Kidney epithelial cell (primary cell): Measurements from ENCODE around the gene SRRM2. TPM values are rescaled to one million over a fixed set of nuclear protein-coding genes. Genes with fewer than 3 reads are reported as not detected.

Experiments
- DNase-seq: peaks from one replicate; pipeline ENCODE4 v3.0.0-alpha.2; 2010; ENCODE audit warnings: low read depth
- H3K27me3 ChIP-seq: 2 replicates; pipeline ENCODE4 v1.6.0; 2011; ENCODE audit warnings: low read length; ENCODE audit not compliant: control insufficient read depth, insufficient read depth
- H3K36me3 ChIP-seq: 2 replicates; pipeline ENCODE4 v1.5.1; 2011; ENCODE audit warnings: low read length; ENCODE audit not compliant: control insufficient read depth, insufficient read depth
- H3K4me3 ChIP-seq: 2 replicates; pipeline ENCODE4 v1.5.1; 2011; ENCODE audit warnings: low read depth, mild to moderate bottlenecking, control low read depth, low read length
- total RNA-seq: library from RNA; depleted of rRNA; stranded (reverse); fragments of >200 nt; gene quantifications from 2 replicates; pipeline ENCODE4 v1.2.3, GENCODE V29; 2015
- TF ChIP-seq, protein P1 (sequence below): IDR thresholded peaks from 2 replicates; pipeline ENCODE4 v1.5.1; 2011; ENCODE audit warnings: mild to moderate bottlenecking, moderate library complexity, low read length, control low read depth, inconsistent platforms; ENCODE audit not compliant: insufficient read depth, poor library complexity, severe bottlenecking

The SRRM2 gene
- total RNA-seq, 1 donor from 2014 or later: 82.6 TPM

DNA sequence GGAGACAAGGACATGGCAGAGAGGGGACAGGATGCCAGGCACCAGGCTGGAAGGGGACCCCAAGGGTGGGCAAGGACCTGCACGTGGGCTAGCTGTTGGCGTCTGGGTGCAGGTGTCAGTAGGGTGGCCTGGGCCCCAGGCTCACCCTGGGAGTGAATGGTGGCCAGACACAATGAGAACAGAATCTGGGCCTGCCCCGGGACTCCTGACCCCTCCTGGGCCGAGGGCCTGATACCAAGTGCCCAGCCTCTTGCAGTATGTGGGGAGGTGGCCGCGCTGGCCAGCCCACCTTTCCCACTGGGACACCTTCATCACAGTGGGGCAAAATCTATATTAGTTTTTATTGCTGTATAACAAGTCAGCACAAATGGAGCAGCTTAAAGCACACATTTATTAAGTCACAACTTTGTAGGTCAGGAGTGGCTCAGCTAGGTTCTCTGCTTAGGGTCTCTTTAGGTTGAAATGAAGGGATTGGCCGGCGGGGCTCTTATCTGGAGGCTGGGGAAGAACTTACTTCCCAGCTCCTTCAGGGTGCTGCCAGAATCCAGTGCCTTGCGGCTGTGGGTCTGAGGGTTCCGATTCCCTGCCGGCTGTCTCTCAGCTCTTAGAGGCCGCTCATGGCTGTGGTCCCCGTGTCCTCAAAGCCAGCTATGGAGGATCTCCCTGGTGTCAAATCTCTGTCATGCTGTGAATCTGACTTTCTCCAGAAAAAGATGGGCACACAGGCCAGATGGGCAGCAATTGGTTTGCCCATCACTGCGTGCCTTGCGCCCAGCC is 31.3 kb downstream of the SRRM2 start:
- TF ChIP-seq, protein P1, sequence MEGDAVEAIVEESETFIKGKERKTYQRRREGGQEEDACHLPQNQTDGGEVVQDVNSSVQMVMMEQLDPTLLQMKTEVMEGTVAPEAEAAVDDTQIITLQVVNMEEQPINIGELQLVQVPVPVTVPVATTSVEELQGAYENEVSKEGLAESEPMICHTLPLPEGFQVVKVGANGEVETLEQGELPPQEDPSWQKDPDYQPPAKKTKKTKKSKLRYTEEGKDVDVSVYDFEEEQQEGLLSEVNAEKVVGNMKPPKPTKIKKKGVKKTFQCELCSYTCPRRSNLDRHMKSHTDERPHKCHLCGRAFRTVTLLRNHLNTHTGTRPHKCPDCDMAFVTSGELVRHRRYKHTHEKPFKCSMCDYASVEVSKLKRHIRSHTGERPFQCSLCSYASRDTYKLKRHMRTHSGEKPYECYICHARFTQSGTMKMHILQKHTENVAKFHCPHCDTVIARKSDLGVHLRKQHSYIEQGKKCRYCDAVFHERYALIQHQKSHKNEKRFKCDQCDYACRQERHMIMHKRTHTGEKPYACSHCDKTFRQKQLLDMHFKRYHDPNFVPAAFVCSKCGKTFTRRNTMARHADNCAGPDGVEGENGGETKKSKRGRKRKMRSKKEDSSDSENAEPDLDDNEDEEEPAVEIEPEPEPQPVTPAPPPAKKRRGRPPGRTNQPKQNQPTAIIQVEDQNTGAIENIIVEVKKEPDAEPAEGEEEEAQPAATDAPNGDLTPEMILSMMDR: no peak
- Histone ChIP-seq H3K36me3 (no peaks in the 10 kb centered on the region), H3K27me3 (peaks cover 27% of the 10 kb centered on the region), H3K4me3 (no peak overlapping the region)
- DNase-seq: no peak

DNA sequence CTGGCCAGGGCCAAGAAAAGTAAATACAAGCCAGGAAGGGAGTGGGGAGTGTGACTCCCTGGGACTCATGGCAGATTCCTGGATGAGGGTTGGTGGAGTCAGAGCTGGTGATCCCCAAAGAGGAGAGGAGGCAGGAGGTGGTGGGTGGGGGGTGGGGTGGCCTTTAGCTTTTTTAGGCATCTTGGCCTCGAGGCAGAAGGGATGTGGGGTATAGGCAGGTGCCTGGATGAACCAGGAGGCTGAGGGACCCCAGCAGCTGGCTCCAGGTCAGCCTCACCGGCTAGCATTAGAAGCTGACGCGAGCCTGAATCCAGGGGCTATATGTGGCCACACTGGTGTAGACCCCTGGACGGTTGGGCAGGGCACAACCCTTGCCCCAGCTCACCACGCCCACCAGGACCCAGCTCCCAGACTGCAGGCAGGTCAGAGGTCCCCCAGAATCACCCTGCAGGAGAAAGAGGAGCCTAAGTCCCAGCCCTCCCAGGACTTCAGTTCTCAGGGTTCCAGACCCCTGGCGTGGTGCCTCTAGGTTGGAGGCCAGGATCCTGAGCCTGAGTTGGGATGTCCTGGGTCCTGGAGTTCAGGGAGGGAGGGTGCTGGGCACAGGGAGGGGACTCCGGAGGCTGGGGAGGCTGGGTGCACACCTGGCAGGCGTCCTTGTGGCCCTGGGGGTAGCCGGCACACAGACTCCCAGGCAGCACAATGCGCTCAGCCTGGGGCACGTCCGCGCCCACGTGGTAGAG is 32.1 kb downstream of the SRRM2 start:
- TF ChIP-seq, protein P1: no peak
- no peak overlapping the region for H3K4me3 ChIP-seq
- no peaks in the 10 kb centered on the region for H3K36me3 ChIP-seq
- peaks cover 29% of the 10 kb centered on the region for H3K27me3 ChIP-seq
- no peak for DNase-seq

DNA sequence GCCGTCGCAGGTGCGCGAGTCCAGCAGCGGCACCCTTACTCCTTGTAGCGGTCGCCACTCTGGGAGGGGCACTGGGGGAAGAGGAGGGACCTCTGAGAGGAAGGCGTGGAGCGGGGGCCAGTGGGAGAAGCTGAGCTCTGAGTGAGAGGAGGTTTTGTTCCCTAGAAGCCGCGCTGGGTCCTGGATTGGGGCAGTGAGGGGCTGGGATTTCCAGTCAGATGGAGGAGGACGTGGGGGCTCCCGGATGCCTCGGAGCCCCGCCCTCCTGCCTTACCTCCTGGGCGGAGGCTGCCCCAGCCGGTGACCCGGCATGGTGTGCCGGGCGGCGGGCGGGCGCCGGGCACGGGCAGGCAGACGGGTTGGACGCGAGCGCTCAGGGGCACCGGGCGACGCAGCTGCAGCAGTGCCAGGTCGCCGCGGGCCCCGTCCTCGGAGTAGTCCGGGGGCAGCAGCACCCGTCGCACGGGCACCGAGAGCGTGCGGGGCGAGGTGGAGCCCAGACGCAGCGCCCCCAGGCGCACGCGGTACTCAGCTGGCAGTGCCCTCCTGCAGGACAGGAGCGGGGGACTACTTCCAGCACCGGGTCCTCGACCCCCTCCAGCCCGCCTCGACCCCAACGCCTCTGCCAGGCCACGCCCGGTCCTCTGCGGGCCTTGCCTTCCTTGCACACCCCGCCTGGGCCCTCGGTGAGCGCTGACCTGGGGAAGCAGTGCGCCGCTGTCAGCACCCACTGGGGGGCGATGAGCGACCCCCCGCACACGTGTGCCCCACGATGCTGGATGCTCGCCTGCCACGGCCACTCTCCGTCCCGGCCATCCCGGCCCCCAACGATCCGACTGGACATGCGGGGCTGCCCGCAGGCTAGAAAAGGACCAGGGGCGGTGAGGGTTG is 32.9 kb downstream of the SRRM2 start:
- TF ChIP-seq, protein P1: no peak
- peaks cover 31% of the 10 kb centered on the region for H3K27me3 ChIP-seq
- DNase-seq: no peak
- H3K36me3 ChIP-seq: no peaks in the 10 kb centered on the region
- H3K4me3 ChIP-seq: peak overlapping the region; percentile 13

DNA sequence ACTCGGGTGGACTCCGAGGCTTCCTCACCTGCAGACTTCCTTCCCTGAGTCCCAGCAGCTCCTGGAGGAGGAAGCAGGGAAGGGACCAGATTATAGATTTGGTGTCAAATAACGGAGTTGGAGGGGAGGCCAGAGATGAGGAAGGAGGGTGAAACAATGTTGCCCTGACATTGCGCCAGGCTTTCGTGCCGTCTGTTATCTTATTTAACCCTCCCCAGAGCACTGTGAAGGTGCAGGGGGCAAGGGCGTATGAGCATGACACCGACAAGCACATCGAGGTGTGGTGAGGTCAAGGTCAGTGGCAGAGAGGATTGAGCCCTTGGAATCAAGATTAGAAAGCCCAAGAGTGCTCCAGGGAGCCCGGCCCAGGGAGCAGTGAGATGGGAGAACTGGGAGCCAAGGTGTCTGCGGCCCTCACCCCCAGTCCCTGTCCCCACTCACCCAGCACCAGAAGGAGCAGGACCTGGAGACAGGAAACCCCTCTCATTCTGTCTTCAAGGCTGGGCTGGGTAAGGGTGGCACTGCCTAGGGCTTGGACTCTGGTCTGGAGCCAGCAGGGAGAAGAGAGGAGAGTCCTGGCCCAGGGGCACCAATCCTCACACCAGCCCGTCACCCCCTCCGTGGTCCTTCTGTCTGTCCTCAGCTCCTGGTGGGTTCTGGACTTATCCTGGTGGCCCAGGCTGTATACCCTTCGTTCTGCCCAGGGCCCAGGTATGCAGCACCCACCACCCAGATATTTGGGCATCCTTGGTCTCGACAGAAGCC is 33.8 kb downstream of the SRRM2 start:
- Histone ChIP-seq H3K36me3 (no peaks in the 10 kb centered on the region), H3K4me3 (no peak overlapping the region), H3K27me3 (peaks cover 37% of the 10 kb centered on the region)
- DNase-seq: no peak
- TF ChIP-seq, protein P1: no peak

DNA sequence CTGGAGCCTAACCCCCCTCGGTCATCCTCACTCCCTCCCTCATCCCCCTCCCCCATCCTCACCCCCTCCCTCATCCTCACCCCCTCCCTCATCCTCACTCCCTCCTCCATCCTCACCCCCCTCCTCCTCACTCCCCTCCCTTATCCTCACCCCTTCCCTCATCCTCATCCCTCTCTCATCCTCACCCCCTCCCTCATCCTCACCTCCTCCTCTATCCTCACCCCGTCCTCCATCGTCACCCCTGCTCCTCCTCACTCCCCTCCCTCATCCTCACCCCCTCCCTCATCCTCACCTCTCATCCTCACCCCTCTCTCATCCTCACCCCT is 34.4 kb downstream of the SRRM2 start:
- peaks cover 38% of the 10 kb centered on the region for H3K27me3 ChIP-seq
- no peaks in the 10 kb centered on the region for H3K36me3 ChIP-seq
- DNase-seq: no peak
- H3K4me3 ChIP-seq: no peak overlapping the region
- TF ChIP-seq, protein P1: no peak
